HepG2 (cell line): ENCODE measurements around the gene COG1. TPM values are rescaled to one million over a fixed set of nuclear protein-coding genes. Genes with fewer than 3 reads are reported as not detected.

ENCODE experiments used
- CEBPB ChIP-seq: IDR thresholded peaks from 2 replicates; pipeline ENCODE4 v1.6.1; 2011; ENCODE audit warnings: low read depth, low read length, improper control_type of control experiment, borderline replicate concordance
- DNMT3B ChIP-seq: conservative IDR thresholded peaks from 2 replicates; pipeline ENCODE4 v1.6.1; 2016; ENCODE audit warnings: missing biosample characterization, control low read depth
- MTA1 ChIP-seq: sonication (generic); formaldehyde crosslinking; IDR thresholded peaks from 2 replicates; pipeline ENCODE4 v1.4.0; 2020; ENCODE audit warnings: missing genetic modification reagents, mild to moderate bottlenecking, borderline replicate concordance
- SP5 ChIP-seq: IDR thresholded peaks from 2 replicates; pipeline ENCODE4 v1.6.1; 2016; ENCODE audit warnings: low read depth, borderline replicate concordance
- TCF7 ChIP-seq: sonication (generic); IDR thresholded peaks from 2 replicates; pipeline ENCODE4 v1.6.1; 2016; ENCODE audit warnings: antibody characterized with exemption, low read depth
- THAP8 ChIP-seq: sonication (generic); formaldehyde crosslinking; IDR thresholded peaks from 2 replicates; pipeline ENCODE4 v1.5.1; 2020; ENCODE audit warnings: missing genetic modification reagents, mild to moderate bottlenecking, borderline replicate concordance
- ZBTB40 ChIP-seq, 2 experiments: fragments of 450-650 bp in 1 of 2; sonication (generic) in 1 of 2; formaldehyde crosslinking in 1 of 2; IDR thresholded peaks; 2 replicates each; pipeline versions ENCODE4 v1.6.1 to v1.8.0; 2016 to 2022; ENCODE audit warnings: antibody characterized with exemption in 1 of 2, mild to moderate bottlenecking in 1 of 2, missing genetic modification reagents in 1 of 2
- ZBTB46 ChIP-seq: sonication (generic); formaldehyde crosslinking; IDR thresholded peaks from 2 replicates; pipeline ENCODE4 v1.4.0; 2020; ENCODE audit warnings: mild to moderate bottlenecking, missing genetic modification reagents, borderline replicate concordance
- ZNF256 ChIP-seq: sonication (generic); formaldehyde crosslinking; conservative IDR thresholded peaks from 2 replicates; pipeline ENCODE4 v1.4.0; 2020; ENCODE audit warnings: missing genetic modification reagents
- ZNF282 ChIP-seq: fragments of 450-650 bp; IDR thresholded peaks from 2 replicates; pipeline ENCODE4 v1.6.1; 2018; ENCODE audit not compliant: partially characterized antibody
- ZNF333 ChIP-seq: sonication (generic); formaldehyde crosslinking; IDR thresholded peaks from 2 replicates; pipeline ENCODE4 v1.4.0; 2020; ENCODE audit warnings: mild to moderate bottlenecking, missing genetic modification reagents, borderline replicate concordance
- ZNF383 ChIP-seq: sonication (generic); formaldehyde crosslinking; IDR thresholded peaks from 2 replicates; pipeline ENCODE4 v1.4.0; 2020; ENCODE audit warnings: missing genetic modification reagents, mild to moderate bottlenecking, borderline replicate concordance
- ZNF569 ChIP-seq: sonication (generic); formaldehyde crosslinking; IDR thresholded peaks from 2 replicates; pipeline ENCODE4 v1.5.0; 2020; ENCODE audit warnings: mild to moderate bottlenecking, missing genetic modification reagents, moderate library complexity, borderline replicate concordance
- polyA plus RNA-seq, 8 experiments: library from polyadenylated mRNA; depleted of rRNA in 3 of 8; stranded (reverse) in 7 of 8; unstranded in 1 of 8; fragments of >200 nt; fragmentation: Illumina TruSeq in 4 of 8; extraction: Trizol in 4 of 8; gene quantifications; 2 replicates each; pipeline versions ENCODE4 v1.2.1 to v1.2.3, GENCODE V29; 2011 to 2016; ENCODE audit warnings: low read depth in 4 of 8, missing spikeins in 1 of 8, mixed read lengths in 1 of 8; ENCODE audit not compliant: insufficient read depth in 1 of 8
- total RNA-seq, 5 experiments: library from RNA; depleted of rRNA; stranded (reverse); fragments of >200 nt; fragmentation: Illumina TruSeq; extraction: Trizol; gene quantifications; 2 replicates each; pipeline ENCODE4 v1.2.3, GENCODE V29; 2016; ENCODE audit warnings: low read depth in 1 of 5
- TF ChIP-seq, protein P1 (sequence below): sonication (generic); formaldehyde crosslinking; IDR thresholded peaks from 2 replicates; pipeline ENCODE4 v1.4.0; 2020; ENCODE audit warnings: mild to moderate bottlenecking, missing genetic modification reagents

The COG1 gene
- total and polyA plus RNA-seq, 2 of the 13 experiments (the other 11 are each of a cell fraction or from before 2014, with no cell fraction given): 36.6 to 39.7 TPM

GRCh38 chr17:73232587-73233373 lies 39.9 kb downstream of the COG1 start (continued):
- TF ChIP-seq ZBTB40 (IDR thresholded peaks at IDR 0.05) (no peak), ZBTB40 (CRISPR knock-in tag; IDR thresholded peaks at IDR 0.05) (no peak), TCF7 (no peak), ZBTB46 (CRISPR knock-in tag) (no peak), CEBPB (no peak), ZNF569 (CRISPR knock-in tag) (no peak), ZNF282 (no peak), ZNF383 (CRISPR knock-in tag) (no peak), THAP8 (CRISPR knock-in tag) (no peak), DNMT3B (CRISPR knock-in tag) (no peak; the same call in 1 of the 2 replicates), SP5 (CRISPR knock-in tag) (no peak), MTA1 (CRISPR knock-in tag) (no peak), ZNF333 (no peak; the same call in 1 of the 2 replicates), ZNF256 (CRISPR knock-in tag) (peak; percentile 80; the same call in 1 of the 2 replicates)
- TF ChIP-seq, protein P1, sequence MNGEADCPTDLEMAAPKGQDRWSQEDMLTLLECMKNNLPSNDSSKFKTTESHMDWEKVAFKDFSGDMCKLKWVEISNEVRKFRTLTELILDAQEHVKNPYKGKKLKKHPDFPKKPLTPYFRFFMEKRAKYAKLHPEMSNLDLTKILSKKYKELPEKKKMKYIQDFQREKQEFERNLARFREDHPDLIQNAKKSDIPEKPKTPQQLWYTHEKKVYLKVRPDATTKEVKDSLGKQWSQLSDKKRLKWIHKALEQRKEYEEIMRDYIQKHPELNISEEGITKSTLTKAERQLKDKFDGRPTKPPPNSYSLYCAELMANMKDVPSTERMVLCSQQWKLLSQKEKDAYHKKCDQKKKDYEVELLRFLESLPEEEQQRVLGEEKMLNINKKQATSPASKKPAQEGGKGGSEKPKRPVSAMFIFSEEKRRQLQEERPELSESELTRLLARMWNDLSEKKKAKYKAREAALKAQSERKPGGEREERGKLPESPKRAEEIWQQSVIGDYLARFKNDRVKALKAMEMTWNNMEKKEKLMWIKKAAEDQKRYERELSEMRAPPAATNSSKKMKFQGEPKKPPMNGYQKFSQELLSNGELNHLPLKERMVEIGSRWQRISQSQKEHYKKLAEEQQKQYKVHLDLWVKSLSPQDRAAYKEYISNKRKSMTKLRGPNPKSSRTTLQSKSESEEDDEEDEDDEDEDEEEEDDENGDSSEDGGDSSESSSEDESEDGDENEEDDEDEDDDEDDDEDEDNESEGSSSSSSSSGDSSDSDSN (CRISPR knock-in tag): peak; percentile 36; the same call in 1 of the 2 replicates
